CD4-positive, CD25-positive, alpha-beta regulatory T cell (primary cell): ENCODE data around the gene MAN1A1. TPM values are rescaled to one million over a fixed set of nuclear protein-coding genes. Genes with fewer than 3 reads are reported as not detected.
A peak's percentile ranks its signal among the peaks of the same experiment; 100 is the strongest.

Source experiments
- ATAC-seq, 2 donors: fragments of 150-1000 bp; cut with Tn5 transposase; one replicate each; pipeline ENCODE4 v1.10.0; 2021; ENCODE audit warnings: low read depth in 2 of 2, moderate number of reproducible peaks in 2 of 2, moderate library complexity in 1 of 2
- DNase-seq, 3 donors: peaks; one replicate each; pipeline versions ENCODE4 v3.0.0 to v3.0.0-alpha.2; 2012 to 2022; ENCODE audit warnings: mixed read lengths in 1 of 3
- H3K27ac ChIP-seq: one replicate; pipeline ENCODE4 v1.7.0; 2013; ENCODE audit warnings: mild to moderate bottlenecking, low read length; ENCODE audit not compliant: insufficient read depth, poor library complexity, severe bottlenecking
- H3K27me3 ChIP-seq: one replicate; pipeline ENCODE4 v1.7.0; 2013; ENCODE audit warnings: low read length; ENCODE audit not compliant: control insufficient read depth, insufficient read depth
- H3K36me3 ChIP-seq: one replicate; pipeline ENCODE4 v1.7.0; 2013; ENCODE audit warnings: mild to moderate bottlenecking, low read length, moderate library complexity; ENCODE audit not compliant: control insufficient read depth, insufficient read depth
- H3K4me1 ChIP-seq: 2 replicates; pipeline ENCODE4 v1.7.0; 2013; ENCODE audit warnings: mild to moderate bottlenecking, low read length; ENCODE audit not compliant: insufficient read depth, control insufficient read depth, poor library complexity, severe bottlenecking
- H3K4me3 ChIP-seq: one replicate; pipeline ENCODE4 v1.7.0; 2013; ENCODE audit warnings: low read depth, mild to moderate bottlenecking, low read length, moderate library complexity
- H3K9me3 ChIP-seq, 2 experiments: 1 replicate in 1 of 2; 2 replicates in 1 of 2; pipeline ENCODE4 v1.7.0; 2013; ENCODE audit warnings: low read length in 2 of 2, mild to moderate bottlenecking in 1 of 2, moderate library complexity in 1 of 2; ENCODE audit not compliant: control insufficient read depth in 2 of 2
- H3K27ac Mint-ChIP-seq, 3 donors: one replicate each; pipeline ENCODE4 v1.8.0; 2020 to 2022; ENCODE audit warnings: mild to moderate bottlenecking in 3 of 3, mixed read lengths in 3 of 3, moderate library complexity in 2 of 3
- H3K27me3 Mint-ChIP-seq: one replicate; pipeline ENCODE4 v1.8.0; 2022; ENCODE audit warnings: mild to moderate bottlenecking, mixed read lengths
- H3K36me3 Mint-ChIP-seq: one replicate; pipeline ENCODE4 v1.8.0; 2020; ENCODE audit warnings: mixed read lengths
- H3K4me1 Mint-ChIP-seq, 4 donors: one replicate each; pipeline ENCODE4 v1.8.0; 2020 to 2022; ENCODE audit warnings: mixed read lengths in 4 of 4, mild to moderate bottlenecking in 1 of 4
- H3K4me3 Mint-ChIP-seq, 4 donors: one replicate each; pipeline ENCODE4 v1.8.0; 2020 to 2022; ENCODE audit warnings: mild to moderate bottlenecking in 4 of 4, mixed read lengths in 4 of 4, moderate library complexity in 3 of 4
- H3K9me3 Mint-ChIP-seq, 7 donors: one replicate each; pipeline ENCODE4 v1.8.0; 2020 to 2022; ENCODE audit warnings: mixed read lengths in 7 of 7, mild to moderate bottlenecking in 3 of 7, moderate library complexity in 2 of 7
- polyA plus RNA-seq, 4 donors: library from polyadenylated mRNA; unstranded; fragments of 300-500 nt; fragmentation: Illumina TruSeq; gene quantifications; one replicate each; pipeline ENCODE4 v1.2.3, GENCODE V29; 2021
- total RNA-seq: library from RNA; stranded (reverse); gene quantifications from one replicate; pipeline ENCODE4 v1.2.3, GENCODE V29; 2022

The MAN1A1 gene
- total and polyA plus RNA-seq, 5 donors from 2014 or later = 10.7 to 20.6 (median 13.6) TPM

DNA sequence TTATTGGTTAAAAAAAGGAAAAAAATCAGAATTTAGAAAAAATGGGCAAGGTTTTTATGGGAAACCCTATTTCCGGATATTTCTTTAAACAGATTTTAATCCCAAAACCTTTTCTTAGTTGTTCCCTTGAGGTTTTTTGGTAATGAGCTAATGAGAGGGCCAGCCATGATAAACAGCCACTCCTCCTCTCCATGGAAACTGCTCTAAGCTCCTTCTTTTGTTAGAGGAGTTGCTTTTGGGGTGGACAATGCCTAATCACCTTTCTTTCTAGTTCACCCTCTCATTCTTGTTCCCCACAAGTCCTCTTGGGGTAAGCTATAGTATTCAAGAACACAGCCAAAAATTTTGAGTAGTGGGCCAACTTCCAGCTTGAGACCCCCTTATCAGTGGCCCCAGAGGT, 166.1 kb downstream of the MAN1A1 start:
- no peaks in the 10 kb centered on the region for H3K9me3 Mint-ChIP-seq
- Histone ChIP-seq H3K27me3 (no peaks in the 10 kb centered on the region), H3K4me3 (no peak overlapping the region), H3K36me3 (peaks cover 6% of the 10 kb centered on the region), H3K27ac (no peak overlapping the region), H3K9me3 (no peaks in the 10 kb centered on the region), H3K4me1 (peaks cover 9% of the 10 kb centered on the region)
- no peak overlapping the region for H3K27ac Mint-ChIP-seq
- H3K4me1 Mint-ChIP-seq = peaks cover 11 to 16% (median 13%) of the 10 kb centered on the region in 4 donors
- DNase-seq (no peak), ATAC-seq (no peak)
- H3K36me3 Mint-ChIP-seq = peaks cover 35% of the 10 kb centered on the region
- no peak overlapping the region for H3K4me3 Mint-ChIP-seq
- no peaks in the 10 kb centered on the region for H3K27me3 Mint-ChIP-seq

DNA sequence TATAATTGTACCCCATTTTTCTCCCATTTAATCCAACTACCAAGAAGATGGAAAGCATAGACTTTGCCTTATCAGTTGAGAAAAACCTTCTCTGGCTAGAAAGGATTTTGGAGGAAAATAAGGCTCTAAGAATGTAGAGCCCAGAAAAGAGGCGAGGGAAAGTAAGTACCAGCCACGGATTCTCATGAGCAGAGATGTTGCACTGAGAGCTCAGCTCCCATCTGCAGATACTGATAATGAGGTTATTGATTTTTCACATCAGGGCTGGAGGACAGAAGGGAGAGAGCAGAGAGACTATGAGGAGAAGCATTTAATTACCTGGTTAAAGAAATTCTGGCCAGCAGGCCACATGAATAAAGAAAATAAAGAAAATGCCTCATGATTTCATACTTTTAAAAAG, 166.7 kb downstream of the MAN1A1 start:
- ATAC-seq (no peak), DNase-seq (no peak)
- H3K27ac ChIP-seq = no peak overlapping the region
- Mint-ChIP-seq H3K9me3 (no peaks in the 10 kb centered on the region), H3K36me3 (peaks cover 31% of the 10 kb centered on the region), H3K27me3 (no peaks in the 10 kb centered on the region), H3K4me3 (no peak overlapping the region), H3K4me1 (peaks cover 11 to 16% (median 13%) of the 10 kb centered on the region in 4 donors), H3K27ac (no peak overlapping the region)
- H3K4me3 ChIP-seq = no peak overlapping the region
- peaks cover 9% of the 10 kb centered on the region for H3K4me1 ChIP-seq
- peaks cover 6% of the 10 kb centered on the region for H3K36me3 ChIP-seq
- H3K9me3 ChIP-seq = no peaks in the 10 kb centered on the region
- H3K27me3 ChIP-seq = no peaks in the 10 kb centered on the region

DNA sequence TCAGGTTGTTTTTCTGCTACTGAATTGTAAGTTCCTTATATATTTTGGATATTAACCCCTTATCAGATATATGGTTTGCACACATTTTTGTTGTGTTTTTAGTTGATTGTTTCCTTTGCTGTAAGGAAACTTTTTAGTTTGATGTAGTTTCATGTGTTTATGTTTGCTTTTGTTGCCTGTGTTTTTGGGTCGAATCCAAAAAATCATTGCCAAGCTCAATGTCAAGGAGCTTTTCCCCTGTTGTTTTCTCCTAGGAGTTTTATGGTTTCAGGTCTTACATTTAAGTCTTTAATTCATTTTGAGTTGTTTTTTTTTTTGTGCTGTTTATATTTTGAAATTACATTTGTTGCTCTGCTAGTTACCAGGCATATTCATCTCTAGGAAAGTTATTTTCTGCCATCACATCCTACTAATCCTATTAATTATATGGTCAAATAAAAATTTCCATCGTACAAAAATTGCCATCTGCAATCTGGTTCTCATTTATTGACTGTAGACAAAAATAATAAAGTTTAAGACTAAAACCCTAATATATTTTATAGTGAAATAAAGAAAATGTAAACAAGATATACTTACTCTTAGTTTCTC, 167.3 kb downstream of the MAN1A1 start:
- ATAC-seq (no peak), DNase-seq (no peak)
- no peak overlapping the region for H3K27ac ChIP-seq
- H3K9me3 ChIP-seq = no peaks in the 10 kb centered on the region
- H3K36me3 ChIP-seq = peaks cover 6% of the 10 kb centered on the region
- no peak overlapping the region for H3K4me3 Mint-ChIP-seq
- no peaks in the 10 kb centered on the region for H3K27me3 Mint-ChIP-seq
- H3K27ac Mint-ChIP-seq = peak overlapping the region in 1 of 3 donors; percentile 44
- no peak overlapping the region for H3K4me3 ChIP-seq
- H3K9me3 Mint-ChIP-seq = no peaks in the 10 kb centered on the region
- H3K4me1 ChIP-seq = peaks cover 9% of the 10 kb centered on the region
- H3K36me3 Mint-ChIP-seq = peaks cover 31% of the 10 kb centered on the region
- peaks cover 11 to 16% (median 13%) of the 10 kb centered on the region in 4 donors for H3K4me1 Mint-ChIP-seq
- H3K27me3 ChIP-seq = no peaks in the 10 kb centered on the region

DNA sequence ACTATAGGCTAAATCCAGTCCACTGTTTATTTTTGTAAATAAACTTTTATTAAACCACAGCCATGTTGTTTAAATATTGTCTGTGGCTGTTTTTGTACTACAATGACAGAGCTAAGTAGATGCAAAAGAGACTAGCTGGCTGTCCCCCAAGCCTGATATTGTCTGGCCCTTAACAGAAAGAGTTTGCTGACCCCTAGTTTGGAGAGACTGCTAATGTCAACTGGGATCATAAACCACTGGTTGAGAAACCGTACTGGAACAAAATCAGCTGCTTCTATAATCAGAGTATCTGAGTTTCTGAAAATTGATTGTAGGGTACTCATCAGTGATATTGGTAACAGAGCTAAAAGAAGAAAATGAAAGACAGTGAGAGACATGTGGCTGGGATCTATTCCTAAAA, 168.5 kb downstream of the MAN1A1 start:
- Histone ChIP-seq H3K27me3 (no peaks in the 10 kb centered on the region), H3K9me3 (no peaks in the 10 kb centered on the region), H3K36me3 (peaks cover under 1% of the 10 kb centered on the region), H3K4me1 (peaks cover 9% of the 10 kb centered on the region), H3K4me3 (no peak overlapping the region), H3K27ac (no peak overlapping the region)
- Mint-ChIP-seq H3K36me3 (peaks cover 28% of the 10 kb centered on the region), H3K4me1 (peaks cover 11 to 21% (median 12%) of the 10 kb centered on the region in 4 donors), H3K27ac (no peak overlapping the region), H3K27me3 (no peaks in the 10 kb centered on the region), H3K9me3 (no peaks in the 10 kb centered on the region), H3K4me3 (peak overlapping the region in 1 of 4 donors; percentile 22)
- DNase-seq (no peak), ATAC-seq (no peak)

DNA sequence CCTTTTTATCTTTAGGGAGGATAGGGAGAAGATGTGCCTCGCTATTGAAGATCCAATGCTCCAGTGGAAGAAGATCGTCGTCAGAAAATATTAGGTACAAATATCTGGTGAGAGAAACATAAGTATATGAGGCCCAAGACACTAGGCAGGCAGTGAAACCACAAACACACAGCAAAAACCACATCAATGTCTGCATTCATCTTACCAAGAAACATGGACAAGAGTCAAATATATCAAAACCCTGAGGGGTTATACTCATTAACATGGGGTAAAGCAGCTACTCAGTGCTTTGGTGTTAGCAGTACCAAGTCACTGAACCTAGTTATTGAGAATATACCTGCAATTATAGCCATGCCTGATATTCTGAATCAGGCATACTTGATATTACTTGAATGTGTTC, 169.7 kb downstream of the MAN1A1 start:
- H3K27me3 Mint-ChIP-seq = no peaks in the 10 kb centered on the region
- peak overlapping the region in 1 of 4 donors; percentile 2 for H3K4me3 Mint-ChIP-seq
- peaks cover 23% of the 10 kb centered on the region for H3K36me3 Mint-ChIP-seq
- Histone ChIP-seq H3K9me3 (no peaks in the 10 kb centered on the region), H3K27ac (no peak overlapping the region), H3K27me3 (no peaks in the 10 kb centered on the region), H3K4me1 (peaks cover 9% of the 10 kb centered on the region), H3K36me3 (no peaks in the 10 kb centered on the region), H3K4me3 (no peak overlapping the region)
- H3K9me3 Mint-ChIP-seq = no peaks in the 10 kb centered on the region
- DNase-seq = peak in 2 of 3 donors; percentile 6 to 48
- no peak for ATAC-seq
- peak overlapping the region in 2 of 3 donors; percentile 18 to 75 for H3K27ac Mint-ChIP-seq
- H3K4me1 Mint-ChIP-seq = peaks cover 11 to 22% (median 12%) of the 10 kb centered on the region in 4 donors

DNA sequence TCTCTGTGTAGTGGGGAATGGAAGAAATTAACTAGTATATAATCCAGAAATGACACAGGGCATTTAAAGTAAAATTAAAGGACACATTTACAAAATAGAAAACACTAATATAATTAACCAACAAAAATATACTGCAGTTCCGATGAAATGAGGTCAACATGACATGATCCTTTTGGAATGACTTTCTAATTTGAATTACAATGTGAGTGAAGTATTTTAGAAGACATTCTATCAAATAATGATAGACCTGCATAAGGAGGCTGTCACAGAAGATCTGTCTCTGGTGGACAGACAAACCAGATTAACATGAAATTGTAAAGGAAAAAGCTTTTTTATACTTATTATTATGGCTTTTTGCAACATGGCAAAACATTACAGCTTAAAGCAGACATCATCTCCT, 170.5 kb downstream of the MAN1A1 start:
- Mint-ChIP-seq H3K4me1 (peaks cover 7 to 22% (median 12%) of the 10 kb centered on the region in 4 donors), H3K27me3 (no peaks in the 10 kb centered on the region), H3K9me3 (no peaks in the 10 kb centered on the region), H3K36me3 (peaks cover 19% of the 10 kb centered on the region), H3K4me3 (no peak overlapping the region), H3K27ac (no peak overlapping the region)
- Histone ChIP-seq H3K4me3 (no peak overlapping the region), H3K4me1 (peaks cover 9% of the 10 kb centered on the region), H3K27ac (no peak overlapping the region), H3K27me3 (no peaks in the 10 kb centered on the region), H3K9me3 (no peaks in the 10 kb centered on the region), H3K36me3 (no peaks in the 10 kb centered on the region)
- ATAC-seq = no peak
- no peak for DNase-seq

DNA sequence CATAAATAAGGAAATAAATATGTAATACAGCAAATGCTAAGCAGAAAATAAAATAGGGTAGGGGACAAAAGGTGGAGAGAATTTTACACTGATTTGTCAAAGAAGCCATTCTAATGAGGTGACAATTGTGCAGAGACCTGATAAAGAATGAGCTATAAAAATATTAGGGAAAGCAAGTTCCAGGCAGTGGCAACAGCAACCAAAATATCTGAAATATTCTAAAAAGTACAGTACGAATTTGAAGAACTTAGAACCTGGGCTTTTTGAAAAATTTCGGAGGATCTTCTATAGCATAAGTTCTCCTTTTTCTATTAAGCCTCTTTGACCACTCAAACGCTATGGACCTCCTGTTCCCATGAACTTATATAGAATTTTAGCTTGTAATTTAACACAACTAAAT, 173.1 kb downstream of the MAN1A1 start:
- H3K27me3 ChIP-seq = no peaks in the 10 kb centered on the region
- no peak for DNase-seq

More for the DNA sequence above, 173.1 kb downstream of the MAN1A1 start:
- no peak overlapping the region for H3K4me3 Mint-ChIP-seq
- Histone ChIP-seq H3K4me1 (peaks cover 9% of the 10 kb centered on the region), H3K27ac (no peak overlapping the region), H3K9me3 (no peaks in the 10 kb centered on the region), H3K36me3 (no peaks in the 10 kb centered on the region), H3K4me3 (no peak overlapping the region)
- H3K9me3 Mint-ChIP-seq = no peaks in the 10 kb centered on the region
- peaks cover 12% of the 10 kb centered on the region for H3K36me3 Mint-ChIP-seq
- no peak overlapping the region for H3K27ac Mint-ChIP-seq
- H3K4me1 Mint-ChIP-seq = peaks cover 6 to 22% (median 10%) of the 10 kb centered on the region in 4 donors
- H3K27me3 Mint-ChIP-seq = no peaks in the 10 kb centered on the region
- no peak for ATAC-seq
